HG03135 (cell line): Measurements from ENCODE around the gene MBD2.
"Not testable (repeated sequence)": the region's sequence is repeated elsewhere in the genome, so short reads cannot be mapped to it uniquely, and the experiment has no call there.

Experiments
- ATAC-seq: cut with Tn5 transposase; IDR thresholded peaks from one replicate; pipeline ENCODE4 v1.9.1; 2021; ENCODE audit warnings: mild to moderate bottlenecking, moderate library complexity; ENCODE audit not compliant: unreplicated experiment

MBD2 gene

GRCh38 chr18:54224379-54225014, at the start of gene MBD2:
Gene MBD2 (minus strand): TSS chr18:54224669. CDS start chr18:54224559, 110 bp downstream.
- ATAC-seq, result peak; percentile 88

DNA sequence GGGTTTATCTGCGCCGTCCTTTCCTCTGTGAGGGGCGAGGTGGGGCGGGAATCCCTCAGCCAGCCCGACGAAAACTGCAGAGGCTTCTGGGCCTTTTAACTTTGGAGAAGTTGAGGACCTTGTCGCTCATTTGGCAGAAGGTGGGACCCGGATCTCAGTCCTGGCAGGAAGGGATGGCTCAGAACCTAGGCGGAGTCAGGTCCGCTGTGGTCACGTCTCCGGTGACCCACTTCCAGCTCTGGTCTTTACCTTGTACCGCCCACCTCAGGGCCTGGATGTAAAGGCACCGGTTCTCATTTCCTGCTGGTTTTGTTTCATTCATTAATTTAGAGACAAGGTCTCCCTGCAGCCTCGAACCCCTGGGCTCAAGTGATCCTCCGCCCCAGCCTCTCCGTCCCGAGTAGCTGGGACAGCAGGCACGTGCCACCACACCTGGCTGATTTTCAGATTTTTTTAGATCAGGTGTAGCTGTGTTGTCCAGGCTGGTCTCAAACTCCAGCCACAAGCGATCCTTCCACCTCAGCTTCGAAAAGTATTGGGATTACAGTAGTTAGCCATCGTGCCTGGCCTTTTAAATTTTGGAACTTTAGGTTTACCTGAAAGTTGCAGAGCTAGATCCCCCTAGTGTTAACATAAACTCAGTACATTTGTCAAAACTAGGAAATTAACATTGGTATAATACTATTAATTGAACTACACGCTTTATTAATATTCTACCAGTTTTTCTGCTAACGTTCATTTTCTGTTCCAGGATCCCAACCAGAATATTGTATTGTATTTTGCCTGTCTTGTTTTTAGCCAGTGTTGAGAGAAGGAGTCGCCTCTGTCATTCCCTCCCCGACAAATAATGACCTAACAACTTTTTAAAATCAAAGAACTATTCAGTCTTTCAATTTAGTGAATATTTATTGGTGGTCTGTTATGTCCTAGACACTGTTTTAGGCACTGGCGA, 45.7 kb upstream of the MBD2 start:
- peak; percentile 44 for ATAC-seq

GRCh38 chr18:54268751-54269150, 44.3 kb upstream of the MBD2 start:
- ATAC-seq, result no peak

- ATAC-seq, result no peak
Measured at GRCh38 chr18:54267701-54268100, 43.2 kb upstream of the MBD2 start.

- peak; percentile 75 for ATAC-seq
Measured at GRCh38 chr18:54263904-54264336, 39.5 kb upstream of the MBD2 start.

DNA sequence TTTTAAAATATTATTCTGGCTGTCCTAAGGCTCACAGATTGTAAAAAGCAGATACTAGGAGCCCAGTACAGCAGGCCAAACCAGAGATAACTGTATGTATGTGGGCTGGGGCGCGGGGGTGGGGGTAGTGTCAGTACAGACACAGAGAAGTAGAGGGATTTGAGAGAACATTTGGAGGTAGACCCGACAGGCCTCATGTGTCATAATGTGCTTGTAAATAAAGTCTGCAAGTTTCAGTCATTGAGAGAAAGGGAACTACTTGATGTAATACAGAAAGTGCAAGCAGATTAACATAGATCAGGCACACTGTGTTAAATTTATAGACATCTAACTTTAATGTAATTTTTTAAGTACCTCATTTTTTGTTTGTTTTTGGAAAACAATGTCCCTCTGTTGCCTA, 37.4 kb upstream of the MBD2 start:
- peak; percentile 76 for ATAC-seq

GRCh38 chr18:54260396-54261072, 36.1 kb upstream of the MBD2 start:
- ATAC-seq, result peak; percentile 28

GRCh38 chr18:54257818-54258217, 33.3 kb upstream of the MBD2 start:
- not testable (repeated sequence) for ATAC-seq

GRCh38 chr18:54257015-54257414, 32.5 kb upstream of the MBD2 start:
- ATAC-seq, result no peak

DNA sequence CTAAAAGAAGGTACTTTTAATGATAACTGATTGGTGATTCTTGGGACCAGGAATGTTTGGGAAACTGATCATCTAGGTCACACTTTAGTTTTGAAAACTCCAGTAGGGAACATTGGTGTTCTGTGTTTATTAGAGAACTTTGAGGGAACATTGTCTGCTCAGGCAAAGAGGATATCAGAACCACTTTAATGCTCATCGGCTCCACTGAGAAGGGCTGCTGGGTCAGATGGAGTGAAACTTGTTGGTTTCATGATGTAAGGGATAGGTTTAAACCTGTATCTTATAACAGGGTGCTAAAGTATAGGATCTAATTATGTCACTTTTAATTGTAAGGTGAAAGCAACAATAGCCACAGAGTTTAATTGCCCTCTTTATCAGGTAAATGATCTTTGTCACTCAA, 30.7 kb upstream of the MBD2 start:
- no peak for ATAC-seq

- no peak for ATAC-seq
Measured at GRCh38 chr18:54254265-54254758, 29.8 kb upstream of the MBD2 start.

DNA sequence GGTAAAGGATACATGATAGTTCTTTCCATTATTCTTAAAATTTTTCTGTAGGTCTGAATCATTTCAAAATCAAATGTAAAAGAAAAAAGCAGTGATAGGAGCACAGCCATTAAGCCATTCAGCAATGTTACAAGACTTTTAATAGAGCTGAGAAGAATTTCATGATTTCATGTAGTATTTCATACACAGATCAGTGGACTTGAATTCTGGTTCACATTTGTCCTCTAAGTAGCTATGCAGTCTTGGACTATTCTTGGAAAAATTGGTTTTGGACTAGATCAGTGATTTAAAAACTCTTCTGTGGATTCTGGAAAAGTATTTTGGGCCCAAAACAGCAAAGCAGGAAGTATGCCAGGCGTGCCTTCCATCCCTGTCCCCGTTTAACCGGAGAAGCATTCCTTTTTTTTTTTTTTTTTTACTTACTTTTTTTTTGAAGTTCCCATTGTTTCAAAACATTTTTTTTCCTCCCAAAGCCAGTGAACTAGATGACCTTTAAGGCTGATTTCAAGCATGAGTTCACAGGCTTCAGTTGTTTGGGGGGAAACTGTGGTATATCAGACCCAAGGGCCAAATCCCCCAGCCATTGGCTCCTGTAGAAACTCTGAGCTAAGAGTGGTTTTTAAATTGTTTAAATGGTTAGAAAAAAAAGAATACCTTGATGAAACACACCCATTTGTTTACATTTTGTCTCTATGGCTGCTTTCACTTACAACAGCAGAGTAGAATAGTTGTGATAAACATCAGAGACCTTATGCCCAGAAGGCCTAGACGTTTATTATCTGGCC, 27.3 kb upstream of the MBD2 start:
- ATAC-seq, result no peak

DNA sequence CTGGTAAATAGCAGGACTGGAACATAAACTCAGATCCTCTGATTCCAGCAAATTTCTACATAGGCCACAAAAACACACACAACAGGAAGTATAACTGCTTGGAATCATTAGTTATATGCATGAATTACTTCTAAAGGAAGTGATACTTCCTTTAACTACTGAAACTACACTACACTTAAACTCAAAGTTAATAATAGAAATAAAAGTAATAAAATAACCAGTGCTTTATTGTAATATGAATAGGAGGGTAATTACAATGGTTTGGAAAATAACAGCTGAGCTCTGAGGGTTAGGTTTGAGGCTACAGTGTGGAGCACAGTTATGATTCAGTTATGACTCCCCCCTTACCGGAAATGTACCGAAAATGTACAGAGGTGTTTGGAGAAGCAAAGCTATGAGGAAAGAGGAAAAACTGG, 26.4 kb upstream of the MBD2 start:
- ATAC-seq, result peak; percentile 83

DNA sequence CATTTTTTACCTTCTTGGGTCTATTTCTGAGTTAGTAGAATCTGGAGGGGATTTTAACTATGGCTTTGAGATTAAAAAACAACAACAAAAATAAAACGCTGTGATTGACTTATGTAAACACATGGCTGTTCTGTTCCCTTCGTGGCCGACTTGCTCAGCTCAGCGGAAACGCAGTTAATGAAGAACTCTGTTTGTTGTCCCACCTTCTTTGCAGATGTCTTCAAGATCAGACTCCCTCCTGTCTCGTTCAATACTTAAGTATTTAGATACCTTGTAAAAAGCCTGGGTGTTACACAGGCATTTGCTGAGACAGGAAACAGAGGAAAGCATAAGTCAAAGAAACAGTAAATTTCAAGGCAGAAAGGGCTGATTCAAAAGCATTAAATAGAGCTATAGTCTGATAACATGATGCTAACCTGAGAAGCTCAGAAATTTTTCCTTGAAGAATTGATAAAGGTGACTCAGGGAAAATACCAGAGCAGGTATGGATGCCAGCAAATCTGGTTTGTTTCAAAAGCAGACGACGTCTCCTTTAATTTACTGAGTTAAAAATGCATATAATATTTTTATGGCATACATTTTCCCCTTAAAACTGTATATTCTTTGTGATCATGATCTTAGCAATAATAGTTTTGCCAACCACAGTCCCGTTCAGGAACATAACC, 23.2 kb upstream of the MBD2 start:
- ATAC-seq, result no peak

DNA sequence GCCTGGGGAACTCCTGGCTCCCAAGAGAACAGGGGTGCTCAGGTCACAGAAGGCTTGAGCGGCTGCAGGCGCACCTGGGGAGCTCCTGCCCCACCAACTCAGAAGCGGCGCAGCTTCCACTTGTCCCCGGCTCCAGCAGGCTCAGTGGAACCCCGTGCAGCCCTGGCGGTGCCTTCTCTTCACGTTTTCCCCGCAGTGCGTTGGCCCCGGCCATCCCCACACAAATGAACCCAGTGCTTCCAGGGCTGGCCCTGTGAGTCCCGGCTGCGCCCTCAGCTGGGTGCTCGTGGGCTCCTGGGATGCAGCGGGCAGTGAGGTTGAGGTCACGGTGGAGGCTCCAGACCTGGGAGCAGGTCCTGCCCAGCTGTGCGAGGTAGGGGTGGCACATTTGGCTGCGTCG, 17.9 kb upstream of the MBD2 start:
- no peak for ATAC-seq

- ATAC-seq, result no peak
Measured at GRCh38 chr18:54241483-54241882, 17.0 kb upstream of the MBD2 start.

- no peak for ATAC-seq
Measured at GRCh38 chr18:54240629-54241107, 16.2 kb upstream of the MBD2 start.

DNA sequence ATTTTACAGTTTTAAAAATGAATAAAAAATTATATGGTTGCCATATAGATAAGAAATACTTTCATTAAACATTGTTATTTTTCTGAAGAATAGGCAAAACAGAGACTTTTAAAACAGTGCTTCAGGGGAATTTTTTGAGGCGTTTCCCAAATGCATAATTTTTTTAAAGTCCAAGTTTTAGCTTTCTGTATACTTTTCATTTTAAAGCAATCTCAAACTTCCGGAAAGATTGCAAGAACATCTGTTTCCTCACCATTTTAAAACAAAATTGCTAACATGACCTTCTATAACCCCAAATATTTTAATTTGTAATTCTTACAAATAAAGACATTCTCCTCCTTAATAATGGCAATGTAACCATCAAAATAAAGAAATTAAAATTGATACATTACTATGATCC, 15.1 kb upstream of the MBD2 start:
- ATAC-seq, result no peak

DNA sequence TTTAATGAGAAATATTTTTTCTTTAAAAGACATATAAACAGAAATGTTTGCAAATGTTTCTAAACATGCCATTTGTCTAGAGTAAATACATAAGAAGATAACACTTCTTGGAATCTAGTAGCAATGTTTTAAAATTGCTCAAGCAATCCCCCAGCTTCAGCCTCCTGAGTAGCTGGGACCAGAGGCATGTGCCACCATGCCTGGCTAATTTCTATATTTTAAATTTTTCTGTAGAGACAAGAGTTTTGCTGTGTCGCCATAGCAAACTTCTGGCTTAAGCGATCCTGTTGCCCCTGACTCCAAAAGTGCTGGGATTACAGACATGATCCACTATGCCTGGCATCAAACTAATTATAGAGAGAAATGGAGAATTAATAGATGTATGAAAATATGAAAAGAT, 14.6 kb upstream of the MBD2 start:
- ATAC-seq, result no peak
